NCI-H2029 (cell line): Measurements from ENCODE around the gene ACACA.
"Not testable (repeated sequence)": the region's sequence is repeated elsewhere in the genome, so short reads cannot be mapped to it uniquely, and the experiment has no call there.

Experiments used
- DNase-seq: peaks from one replicate; lab custom pipeline; 2025; lab: John Stamatoyannopoulos, UW

Gene ACACA

DNA sequence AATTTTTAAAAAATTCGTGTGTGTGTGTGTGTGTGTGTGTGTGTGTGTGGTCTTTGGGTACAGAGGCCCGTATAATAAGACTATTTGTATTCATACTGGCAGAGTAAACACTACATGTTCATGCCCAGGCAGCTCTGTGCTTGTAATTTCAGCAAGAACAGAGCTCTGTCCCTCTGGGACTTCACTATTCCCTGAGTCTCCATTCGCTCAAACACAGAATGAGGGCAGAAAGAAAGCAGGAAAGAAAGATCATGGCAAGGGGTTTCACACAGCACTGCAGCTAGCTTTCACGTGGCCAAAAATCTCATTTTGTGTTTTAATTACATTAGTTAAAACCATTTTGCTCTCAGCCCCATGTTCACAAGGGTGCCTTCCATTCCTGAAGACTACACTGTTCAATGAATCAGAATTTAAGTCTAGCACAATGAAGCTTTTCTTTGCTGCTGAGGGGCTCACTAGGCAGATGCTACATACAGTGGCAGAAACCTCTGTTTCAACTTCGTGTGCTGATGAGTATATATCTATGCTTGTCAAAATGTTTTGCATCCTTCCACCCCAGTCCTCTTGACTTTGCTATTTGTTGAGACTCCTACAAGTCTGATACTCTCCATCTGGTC lies 229.3 kb downstream of the ACACA start:
- DNase-seq: no peak

DNA sequence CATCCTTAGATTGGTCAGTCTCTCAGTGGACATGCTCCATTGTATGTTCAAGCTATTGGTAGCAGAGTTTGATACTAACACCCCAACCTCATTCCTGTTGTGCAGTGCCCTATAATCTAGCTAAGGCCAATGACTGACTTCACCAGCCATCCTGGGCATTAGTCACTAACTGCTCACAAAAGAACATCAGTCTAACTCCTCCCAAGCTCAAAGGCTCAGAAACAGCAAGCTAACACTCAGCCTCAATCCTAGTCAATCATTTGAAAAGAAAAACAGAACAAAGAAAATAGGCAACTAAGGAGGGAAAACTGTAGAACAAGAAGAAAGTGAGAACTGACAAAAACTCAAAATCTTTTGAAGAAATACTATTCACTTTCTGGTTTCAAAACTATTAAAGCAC lies 229.9 kb downstream of the ACACA start:
- DNase-seq: no peak

DNA sequence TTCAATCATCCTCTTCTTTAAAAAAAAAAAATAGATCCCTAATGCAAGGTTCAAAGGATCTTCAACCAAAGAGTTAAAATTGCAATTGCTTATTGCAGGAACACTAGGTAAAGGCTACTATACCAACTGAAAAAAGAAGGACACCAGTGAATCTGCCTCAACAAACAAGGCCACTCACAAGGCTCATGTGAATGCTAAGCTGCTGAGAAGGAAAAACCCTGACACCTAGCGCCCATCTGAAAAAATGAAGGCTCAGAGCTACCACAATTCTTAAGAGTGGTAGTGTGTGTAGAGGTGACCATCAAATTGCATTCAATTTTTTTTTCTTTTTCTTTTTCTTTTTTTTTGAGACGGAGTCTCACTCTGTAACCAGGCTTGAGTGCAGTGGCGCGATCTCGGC lies 232.4 kb downstream of the ACACA start:
- no peak for DNase-seq

DNA sequence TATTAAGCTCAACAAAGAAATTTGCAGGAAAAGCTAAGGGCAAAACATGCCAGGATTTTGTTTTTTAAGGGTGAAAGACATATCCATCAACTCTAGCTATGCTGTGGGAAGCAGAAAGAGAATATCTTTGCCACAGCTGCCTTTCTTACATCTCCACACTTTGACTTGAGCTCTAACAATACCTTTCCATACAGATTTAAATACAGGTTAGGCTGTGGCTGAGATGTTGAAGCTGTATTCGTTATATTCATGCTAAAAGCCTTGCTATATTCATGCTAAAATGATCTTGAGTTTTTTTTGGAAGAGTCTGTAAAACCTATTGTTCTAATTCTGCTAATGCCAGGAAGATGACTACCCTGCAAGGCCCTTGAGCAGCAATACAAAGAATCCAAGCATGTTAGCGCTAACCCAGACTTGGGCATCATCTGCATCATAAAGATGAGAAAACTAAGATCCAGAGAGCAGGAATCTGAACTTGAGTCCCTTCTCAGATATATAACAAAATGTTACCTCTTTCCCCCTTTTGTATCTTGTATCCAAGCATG lies 235.7 kb downstream of the ACACA start:
- DNase-seq: no peak

DNA sequence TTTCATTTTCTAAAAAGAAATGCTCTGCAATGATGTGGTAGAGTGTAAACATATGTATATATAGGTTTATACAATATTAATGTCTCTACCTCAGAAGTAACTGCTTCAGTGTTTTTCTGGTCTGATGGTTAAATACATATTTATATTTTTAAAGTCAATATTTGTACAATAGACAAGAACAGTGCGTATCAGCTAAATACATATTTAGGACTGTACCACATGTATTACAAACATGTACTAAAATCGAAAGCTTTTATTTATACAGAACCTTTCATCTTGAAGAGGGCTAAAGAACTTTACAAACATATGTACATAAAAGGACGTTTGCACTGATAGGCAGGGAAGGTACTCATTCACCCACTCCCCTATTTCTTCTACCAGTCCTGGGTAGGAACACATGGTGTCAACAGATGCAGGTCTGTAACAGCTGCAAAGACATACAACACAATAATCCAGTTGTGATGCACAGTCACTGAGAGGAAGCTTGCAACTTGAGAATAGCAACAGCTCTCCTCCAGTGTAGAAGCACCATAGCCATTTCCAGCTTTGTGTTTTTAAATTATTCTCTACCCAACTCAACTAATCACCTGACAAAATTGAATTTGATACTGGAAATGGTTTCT lies 237.8 kb downstream of the ACACA start:
- DNase-seq: peak; percentile 63

DNA sequence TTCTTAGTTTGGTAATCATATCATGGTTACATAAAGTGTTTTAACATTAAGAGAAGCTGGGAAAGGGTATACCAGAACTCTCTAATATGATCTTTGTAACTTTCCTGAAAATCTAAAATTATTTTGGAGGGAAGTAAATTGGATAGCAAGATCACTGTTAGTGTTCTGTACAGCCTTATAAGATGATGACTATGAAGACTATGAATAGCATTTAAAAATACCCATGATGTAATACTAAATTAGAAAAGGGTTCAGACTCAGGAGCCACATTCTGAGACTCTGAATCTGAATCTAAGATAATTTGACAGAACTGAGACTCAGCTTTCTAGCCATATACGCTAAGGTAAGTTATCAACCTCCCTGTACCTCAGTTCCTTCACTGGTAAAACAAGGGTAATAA lies 238.9 kb downstream of the ACACA start:
- DNase-seq: no peak

DNA sequence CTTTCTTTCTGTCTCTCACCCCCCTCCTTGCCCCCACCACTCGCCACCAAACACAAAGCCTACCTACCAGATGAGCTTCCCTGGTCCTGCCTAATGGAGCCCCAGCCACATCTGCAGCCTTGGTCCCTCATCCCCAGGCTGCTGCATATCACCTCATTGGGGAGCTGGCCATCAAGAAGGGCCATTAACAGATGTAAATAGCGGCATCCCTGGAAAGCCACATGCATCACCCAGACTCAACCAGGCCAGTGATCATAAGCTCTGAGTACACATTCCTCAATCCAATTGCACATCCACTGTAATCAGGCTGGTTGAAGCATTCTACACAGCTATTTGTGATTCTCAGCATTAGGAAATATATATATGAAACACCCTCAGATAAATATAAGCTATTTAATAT lies 242.6 kb downstream of the ACACA start:
- DNase-seq: no peak

DNA sequence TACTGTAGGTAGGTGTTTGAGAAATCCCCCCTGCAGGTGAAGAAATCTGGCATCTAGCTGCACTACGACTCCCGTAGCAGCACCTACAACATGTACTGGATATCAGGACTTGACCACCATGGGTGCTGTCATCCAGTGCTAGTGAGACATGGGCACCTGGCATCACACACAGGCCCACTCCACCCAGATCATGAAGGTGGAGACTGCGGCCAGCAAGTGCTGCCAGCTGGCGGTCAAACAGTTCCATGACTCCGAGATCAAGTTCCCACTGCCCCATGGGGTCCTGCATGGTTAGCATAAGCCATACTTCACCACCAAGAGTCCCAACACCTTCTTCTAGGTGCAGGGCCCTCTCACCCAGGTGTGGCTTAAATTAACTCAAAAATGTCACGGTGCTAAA lies 243.8 kb downstream of the ACACA start:
- no peak for DNase-seq

DNA sequence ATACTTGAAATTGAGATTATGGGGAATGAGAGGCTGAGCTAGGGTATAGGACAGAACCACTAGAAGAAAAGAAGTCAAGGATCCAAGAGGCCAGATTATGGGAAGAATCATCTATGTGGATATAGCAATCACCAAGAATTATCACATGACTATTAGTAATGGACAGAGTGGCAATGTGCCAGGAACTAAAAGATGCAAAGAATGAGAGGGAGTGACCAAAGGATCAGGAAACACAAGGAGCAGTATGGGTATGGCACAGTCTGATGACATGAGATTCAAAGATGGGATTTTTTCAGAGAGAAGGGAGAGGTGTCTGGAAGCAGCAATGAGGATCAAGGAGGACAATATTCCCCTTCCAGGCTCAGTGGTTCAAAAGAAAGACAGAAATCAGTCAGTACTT lies 245.7 kb downstream of the ACACA start:
- no peak for DNase-seq

DNA sequence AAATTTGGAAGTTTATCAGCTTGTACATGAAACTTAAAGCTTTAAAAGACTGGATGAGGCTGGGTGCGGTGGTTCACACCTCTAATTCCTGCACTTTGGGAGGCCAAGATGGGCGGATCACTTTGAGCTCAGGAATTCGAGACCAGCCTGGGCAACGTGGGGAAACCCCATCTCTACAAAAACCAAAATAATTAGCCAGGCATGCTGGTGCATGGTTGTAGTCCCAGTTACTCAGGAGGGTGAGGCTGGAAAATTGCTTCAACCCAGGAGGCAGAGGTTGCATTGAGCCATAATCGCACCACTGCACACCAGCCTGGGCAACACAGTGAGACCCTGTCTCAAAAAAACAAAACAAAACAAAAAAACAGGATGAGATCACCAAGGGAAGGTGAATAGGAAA lies 248.3 kb downstream of the ACACA start:
- DNase-seq: no peak

DNA sequence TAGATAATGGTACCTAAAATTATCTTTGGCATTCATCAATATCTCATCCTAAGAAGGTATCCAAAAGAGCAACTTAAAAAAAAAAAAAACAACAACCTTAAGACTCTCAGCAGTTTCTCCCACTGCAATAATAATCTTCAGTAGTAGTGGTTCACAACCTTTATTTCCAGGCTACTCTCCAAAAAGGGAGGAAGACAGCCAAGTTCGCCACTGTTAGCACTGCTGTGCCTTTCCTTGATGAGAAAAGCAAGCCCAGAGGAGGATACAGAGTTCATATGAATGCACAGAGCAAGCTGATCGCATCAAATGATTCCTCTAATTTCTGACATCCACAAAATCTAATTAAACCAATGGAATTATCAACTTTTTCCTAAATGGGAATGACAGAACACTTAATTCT lies 258.5 kb downstream of the ACACA start:
- DNase-seq: no peak

DNA sequence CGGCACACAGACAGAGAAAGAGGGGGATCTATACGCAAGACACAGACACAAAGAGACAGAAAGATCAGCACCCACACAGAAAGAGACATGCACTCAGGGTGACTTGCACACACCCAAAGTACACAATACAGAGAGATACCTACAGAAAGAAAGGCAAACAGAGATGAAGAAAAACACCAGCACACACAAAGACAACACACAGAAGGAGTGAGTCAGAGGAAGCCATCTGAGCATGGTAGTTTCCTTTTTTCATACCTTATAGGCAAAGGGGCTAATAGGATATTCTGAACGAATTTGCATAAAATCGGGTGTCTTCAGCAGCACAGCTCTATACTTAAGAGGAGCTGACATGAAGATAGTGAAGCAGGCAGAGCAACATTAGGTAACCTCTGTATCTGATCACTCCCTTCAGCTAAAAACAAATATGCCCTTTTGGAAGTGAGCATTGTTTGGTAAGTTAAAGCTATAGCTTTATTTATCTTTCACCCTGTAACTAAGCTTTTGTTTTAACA lies 259.3 kb downstream of the ACACA start:
- DNase-seq: no peak

DNA sequence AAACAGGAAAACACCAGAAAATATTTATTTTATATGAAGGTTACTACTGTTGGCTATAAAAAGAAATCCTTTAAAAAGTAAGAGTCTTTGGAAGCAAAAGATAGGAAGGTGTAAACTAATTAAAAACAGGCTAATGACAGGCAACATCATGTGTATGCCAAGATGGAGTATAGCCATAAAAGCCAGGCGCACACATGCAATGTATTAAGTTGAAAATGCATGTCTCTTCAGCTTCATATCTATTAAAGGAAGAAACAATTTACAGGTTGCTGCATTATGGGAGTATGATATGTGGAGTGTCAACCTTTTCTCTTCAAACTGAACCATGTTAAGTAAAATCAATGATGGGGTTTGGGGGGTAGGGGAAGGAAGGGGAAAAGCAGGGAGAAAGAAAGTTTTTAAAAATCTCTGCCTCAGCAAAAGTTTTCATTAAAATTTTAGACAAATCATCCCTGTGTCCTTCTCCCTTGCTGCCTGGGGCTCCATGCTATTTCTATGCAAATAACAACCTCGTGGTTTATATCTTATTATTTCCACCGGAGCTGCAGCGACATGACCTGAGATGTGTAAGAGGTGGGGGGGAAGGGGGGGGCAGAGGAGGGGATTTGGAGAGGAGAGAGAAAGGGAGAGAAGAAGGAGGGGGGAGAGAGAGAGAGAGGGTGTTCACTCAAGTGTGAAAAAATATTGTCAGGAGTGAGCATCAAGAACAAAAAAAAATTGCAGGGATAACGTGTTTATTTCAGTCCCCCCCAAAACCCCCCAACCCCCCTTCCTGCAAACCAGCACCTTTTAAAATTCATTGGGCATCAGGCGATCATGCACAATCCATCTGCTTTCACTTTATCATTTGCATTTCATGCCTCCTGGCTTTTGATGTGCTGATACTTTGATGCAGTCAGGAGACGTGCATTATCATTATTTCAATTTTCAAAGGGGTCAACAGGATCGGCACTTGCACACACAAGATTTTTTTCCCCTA lies 260.3 kb downstream of the ACACA start:
- no peak for DNase-seq

DNA sequence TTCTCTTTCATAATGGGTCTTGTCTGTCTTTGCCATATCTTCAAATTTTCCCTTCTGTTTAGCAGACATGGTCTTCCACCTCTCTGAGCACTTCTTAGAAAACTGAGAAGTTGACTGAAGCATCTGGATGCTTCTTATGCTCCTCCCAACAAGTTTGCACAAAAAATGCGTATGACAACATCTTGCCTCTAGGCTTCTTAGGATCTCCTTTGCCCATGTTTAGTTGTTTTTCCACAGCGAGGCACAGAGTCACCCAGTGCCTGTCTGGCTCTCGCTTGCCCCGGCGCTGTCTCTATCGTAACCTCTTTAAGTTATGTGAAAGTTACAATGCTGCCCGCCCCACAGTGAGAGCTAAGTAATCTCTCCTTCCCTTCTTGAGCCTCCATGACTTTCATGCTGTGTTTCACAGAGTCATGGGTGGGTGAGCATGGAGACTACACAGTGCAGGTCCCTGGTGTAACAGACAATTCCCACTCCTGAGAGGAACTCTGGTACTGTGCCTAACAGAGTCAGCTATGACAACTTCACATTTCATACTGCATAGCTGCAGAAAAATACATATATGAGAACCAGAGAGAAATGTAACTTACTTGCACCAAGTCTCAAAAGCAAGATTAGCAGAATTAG lies 262.4 kb downstream of the ACACA start:
- DNase-seq: no peak

DNA sequence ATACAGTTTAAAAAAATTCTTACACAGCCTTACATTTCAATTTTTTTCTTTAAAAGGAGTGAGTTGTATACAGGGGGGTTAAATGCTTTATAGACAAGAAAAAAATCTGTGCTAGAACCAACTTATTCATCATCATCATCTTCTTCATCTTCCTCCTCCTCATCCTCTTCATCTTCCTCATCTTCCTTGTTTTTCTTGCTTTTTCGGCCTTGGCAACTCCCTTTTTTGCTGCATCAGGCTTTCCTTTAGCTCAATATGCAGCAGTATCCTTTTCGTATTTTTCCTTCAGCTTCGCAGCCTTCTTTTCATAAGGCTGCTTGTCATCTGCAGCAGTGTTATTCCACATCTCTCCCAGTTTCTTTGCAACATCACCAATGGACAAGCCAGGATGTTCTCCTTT lies 263.1 kb downstream of the ACACA start:
- DNase-seq: not testable (repeated sequence)

DNA sequence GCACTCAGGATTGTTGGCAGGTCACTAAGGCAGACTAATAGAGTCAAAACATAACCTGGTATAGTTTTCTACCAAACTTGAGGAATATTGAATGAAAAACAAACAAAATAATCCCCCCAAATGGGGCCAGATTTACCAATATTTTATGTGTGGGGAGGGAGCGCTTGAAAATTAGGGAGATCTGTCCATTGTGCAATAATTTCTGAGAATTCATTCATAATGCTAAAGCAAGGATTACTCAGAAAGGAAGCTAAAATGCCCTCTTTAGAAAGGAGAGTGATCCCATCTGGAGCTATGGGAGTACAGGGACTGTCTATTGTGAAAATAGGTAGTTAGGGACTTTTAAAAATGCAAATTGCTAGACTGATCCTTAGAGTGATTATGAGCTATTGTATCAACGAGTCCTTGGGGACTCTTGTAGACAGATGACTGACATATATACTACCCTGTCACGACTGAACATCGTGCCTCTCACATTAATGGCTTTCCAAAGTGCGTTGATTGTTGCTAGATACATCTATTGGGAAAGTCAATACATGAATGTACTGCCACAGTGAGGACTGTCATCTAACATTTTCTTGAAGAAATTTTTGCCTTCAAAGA lies 264.2 kb downstream of the ACACA start:
- no peak for DNase-seq

DNA sequence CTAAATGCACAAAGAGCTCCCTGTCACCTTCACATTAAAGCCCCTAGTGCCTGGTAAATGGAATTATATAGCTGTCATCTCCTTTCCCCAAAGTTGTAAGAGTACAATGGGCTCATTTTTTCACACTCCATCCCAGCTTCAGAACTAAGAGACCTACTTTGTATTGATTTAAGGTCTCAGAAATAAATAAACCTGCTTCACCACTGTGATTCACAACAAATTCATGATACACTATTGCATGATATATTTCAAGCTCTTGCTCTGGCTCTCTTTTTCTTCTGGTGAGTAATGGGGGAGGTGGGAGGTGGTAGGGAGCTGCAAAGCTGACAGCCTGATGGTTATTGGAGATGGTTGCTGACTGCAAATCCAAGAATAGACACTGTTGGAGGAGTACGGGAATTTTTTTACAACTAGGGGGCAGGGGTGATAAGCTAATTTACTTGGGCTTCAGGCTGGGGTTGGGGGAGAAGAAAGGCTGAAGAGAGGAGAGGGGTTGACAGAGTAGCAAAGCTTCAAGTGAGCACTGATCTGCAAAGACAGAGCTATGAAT lies 268.0 kb downstream of the ACACA start:
- DNase-seq: no peak

DNA sequence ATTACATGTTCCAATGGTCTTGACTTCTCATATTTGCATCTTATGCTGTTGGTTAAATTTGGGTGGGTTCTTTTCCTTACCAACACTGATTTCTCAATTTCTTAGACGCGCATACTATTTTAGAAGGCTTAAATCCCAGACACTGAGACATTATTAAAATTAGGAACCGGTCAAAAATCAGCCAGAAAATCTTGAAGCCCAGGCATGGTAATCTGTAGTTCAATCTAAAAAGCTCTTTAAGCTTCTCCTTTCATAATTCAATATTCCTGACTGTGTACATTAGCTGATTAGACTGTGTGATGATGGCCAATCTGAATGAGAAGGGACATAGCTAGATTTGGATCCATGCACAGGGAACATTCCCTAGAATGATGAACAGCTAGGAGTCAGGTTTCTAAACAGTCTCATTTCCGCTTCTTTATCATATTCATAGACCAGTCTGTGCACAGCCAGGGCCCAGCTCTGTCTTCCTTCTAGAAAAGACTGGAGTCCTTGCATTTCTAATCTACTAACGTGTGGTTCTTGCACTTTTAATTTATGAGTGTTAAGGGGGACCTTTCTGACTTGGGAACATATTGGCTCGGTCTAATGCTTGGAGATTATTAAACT lies 268.6 kb downstream of the ACACA start:
- DNase-seq: no peak

DNA sequence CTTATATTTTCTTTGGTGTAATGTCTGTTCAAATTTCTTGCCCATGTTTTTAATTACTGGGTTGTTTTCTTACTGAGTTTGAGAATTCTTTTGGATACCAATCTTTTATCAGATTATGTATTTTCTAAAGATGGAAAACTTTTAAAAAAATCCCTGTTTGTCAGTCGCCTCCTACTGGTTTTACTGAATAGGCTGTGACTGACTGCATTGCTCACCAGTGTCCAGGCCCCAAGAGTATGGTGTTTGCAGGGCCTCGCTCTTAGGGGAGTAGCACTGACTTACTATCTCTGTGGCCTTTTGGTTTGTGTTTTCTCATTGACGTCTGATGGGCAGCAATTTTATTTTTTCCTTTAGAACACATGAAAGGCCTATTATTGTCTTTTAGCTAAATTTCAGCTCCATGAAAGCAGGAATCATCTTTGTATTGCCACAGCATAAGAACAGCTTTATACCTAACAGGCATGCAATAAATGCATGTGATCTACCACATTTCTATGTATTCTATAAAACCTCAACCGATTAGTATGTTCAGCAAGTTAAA lies 269.5 kb downstream of the ACACA start:
- no peak for DNase-seq

DNA sequence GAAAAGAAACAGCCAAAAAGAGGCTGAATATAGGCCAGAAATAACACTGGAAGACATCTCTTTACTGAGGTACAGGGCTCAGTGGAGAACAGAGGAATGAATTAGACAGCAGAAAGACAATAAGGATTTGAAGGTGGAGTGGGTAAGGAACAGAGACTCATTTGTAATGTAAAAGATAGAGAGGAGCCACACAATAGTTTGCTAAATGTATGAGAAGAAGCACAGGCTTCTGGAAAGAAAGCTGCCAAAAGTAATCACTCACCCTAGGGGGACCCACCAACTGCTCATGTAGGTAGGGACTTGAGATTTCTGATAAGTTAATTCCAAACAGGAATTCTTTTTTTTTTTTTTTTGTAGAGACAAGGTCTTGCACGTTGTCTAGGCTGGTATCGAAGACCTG lies 271.1 kb downstream of the ACACA start:
- DNase-seq: no peak

DNA sequence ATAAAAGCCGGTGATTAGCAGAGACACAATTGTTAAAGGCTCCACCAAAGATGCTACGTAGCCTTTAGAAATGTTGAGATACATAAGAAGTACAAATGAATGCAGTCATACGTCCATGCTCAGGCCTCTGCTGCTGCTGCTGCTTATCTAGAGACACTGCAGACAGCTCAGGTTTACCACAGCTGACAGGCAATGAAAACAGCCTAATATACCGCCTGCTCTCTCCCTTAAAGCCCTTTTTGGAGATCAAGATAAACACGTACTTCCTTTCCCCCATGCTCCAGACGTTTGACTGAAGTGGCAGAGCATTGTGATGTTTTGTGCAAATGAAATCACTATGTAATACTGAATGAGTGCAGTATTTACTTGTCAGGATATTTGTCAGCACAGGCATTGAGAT lies 272.6 kb downstream of the ACACA start:
- peak; percentile 55 for DNase-seq
